ENCODE data around the gene PCMT1. TPM values are rescaled to one million over a fixed set of nuclear protein-coding genes. Genes with fewer than 3 reads are reported as not detected.

Gene PCMT1
- polyA plus RNA-seq (2012; ENCODE audit: insufficient read depth, insufficient read length, low read depth): 187 TPM

DNA sequence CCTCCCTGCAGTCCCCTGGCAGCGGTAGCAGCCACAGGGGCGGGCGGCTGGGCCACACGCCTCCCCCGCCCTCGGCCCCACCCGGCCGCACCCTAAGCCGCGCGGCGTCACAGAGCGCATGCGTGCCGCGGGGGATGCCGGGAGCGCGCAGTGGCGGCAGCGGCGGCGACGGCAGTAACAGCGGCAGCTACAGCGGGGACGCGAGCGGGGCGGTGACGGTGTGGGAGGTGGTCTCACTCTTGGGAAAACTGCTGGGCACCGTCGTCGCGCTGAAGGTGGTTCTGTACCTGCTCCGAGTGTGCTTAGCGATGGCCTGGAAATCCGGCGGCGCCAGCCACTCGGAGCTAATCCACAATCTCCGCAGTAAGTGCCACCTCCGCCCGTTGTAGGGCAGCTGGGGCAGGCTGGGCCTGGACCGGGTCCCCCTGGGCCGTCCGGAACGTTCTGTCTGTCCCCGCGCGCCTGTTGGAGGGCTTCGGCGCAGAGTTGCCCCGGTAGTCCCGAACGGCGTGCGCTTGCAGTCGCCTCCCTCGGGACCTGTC lies at the start of gene PCMT1:
Gene PCMT1, plus strand, starts transcription at position 148 of the 542 bp plus-strand sequence. Its CDS starts 161 bp downstream, at position 309.
- TF ChIP-seq, protein P1, sequence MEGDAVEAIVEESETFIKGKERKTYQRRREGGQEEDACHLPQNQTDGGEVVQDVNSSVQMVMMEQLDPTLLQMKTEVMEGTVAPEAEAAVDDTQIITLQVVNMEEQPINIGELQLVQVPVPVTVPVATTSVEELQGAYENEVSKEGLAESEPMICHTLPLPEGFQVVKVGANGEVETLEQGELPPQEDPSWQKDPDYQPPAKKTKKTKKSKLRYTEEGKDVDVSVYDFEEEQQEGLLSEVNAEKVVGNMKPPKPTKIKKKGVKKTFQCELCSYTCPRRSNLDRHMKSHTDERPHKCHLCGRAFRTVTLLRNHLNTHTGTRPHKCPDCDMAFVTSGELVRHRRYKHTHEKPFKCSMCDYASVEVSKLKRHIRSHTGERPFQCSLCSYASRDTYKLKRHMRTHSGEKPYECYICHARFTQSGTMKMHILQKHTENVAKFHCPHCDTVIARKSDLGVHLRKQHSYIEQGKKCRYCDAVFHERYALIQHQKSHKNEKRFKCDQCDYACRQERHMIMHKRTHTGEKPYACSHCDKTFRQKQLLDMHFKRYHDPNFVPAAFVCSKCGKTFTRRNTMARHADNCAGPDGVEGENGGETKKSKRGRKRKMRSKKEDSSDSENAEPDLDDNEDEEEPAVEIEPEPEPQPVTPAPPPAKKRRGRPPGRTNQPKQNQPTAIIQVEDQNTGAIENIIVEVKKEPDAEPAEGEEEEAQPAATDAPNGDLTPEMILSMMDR (IDR thresholded peaks at IDR 0.05; ENCODE audit: low read depth, low read length): no peak
- peaks cover 3% of the 10 kb centered on the region; the same call in 1 of the 2 replicates for H3K36me3 ChIP-seq
- peak within 1 kb of the TSS; percentile 97 for H3K4me3 ChIP-seq (ENCODE audit: low read depth, low read length)
- peak; percentile 93 for DNase-seq
- no peaks in the 10 kb centered on the region for H3K27me3 ChIP-seq
- no peaks in the 10 kb centered on the region for H3K9me3 ChIP-seq
- H3K4me1 ChIP-seq: no peaks in the 10 kb centered on the region

DNA sequence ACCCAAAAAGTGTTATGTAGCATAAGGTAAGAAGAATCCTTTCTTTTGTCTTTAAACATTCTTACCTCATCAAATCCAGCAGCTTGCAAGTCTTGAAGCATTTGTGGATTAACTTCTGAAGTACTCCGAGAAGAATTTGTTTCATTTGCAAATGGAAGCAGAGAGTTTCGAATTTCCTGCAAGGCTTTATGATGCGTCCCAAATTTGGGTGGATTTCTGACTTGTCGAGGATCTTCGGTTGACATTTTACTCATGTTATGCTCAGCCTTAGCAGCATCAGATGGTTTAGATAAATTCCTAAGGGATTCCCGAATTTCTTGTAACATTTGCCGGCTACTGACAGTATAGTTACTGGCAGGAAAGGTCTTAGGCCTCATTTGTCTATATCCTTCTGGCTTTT lies 47.8 kb upstream of the PCMT1 start:
- H3K4me3 ChIP-seq (ENCODE audit: low read depth, low read length): no peak overlapping the region
- DNase-seq: no peak
- no peaks in the 10 kb centered on the region for H3K9me3 ChIP-seq
- H3K36me3 ChIP-seq: peaks cover 18% of the 10 kb centered on the region
- H3K27me3 ChIP-seq: no peaks in the 10 kb centered on the region
- TF ChIP-seq, protein P1 (IDR thresholded peaks at IDR 0.05; ENCODE audit: low read depth, low read length): no peak
- peaks cover 3% of the 10 kb centered on the region; the same call in 1 of the 2 replicates for H3K4me1 ChIP-seq

DNA sequence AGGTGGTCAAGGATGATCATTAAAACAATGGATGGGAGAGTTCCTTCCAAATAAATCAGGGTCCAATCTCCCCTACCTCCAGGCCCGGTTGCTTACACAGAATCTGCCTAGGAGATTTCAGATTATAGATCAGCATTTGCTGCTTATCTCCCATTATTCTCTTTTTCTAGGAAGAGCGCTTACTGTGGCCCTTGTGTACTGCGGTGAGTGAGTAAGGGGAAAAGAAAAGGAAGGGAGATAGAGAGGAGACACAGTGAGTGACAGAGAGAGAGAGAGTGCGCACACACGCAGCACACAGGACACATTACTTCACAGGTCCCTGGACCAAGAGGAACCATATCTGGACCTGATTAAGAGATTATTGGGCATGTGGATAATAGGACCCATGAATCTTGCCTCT lies 37.8 kb upstream of the PCMT1 start:
- Histone ChIP-seq H3K4me3 (ENCODE audit: low read depth, low read length) (no peak overlapping the region), H3K36me3 (no peaks in the 10 kb centered on the region), H3K27me3 (no peaks in the 10 kb centered on the region), H3K4me1 (no peaks in the 10 kb centered on the region), H3K9me3 (no peaks in the 10 kb centered on the region; the same call in 1 of the 2 replicates)
- TF ChIP-seq, protein P1 (IDR thresholded peaks at IDR 0.05; ENCODE audit: low read depth, low read length): no peak
- no peak for DNase-seq

DNA sequence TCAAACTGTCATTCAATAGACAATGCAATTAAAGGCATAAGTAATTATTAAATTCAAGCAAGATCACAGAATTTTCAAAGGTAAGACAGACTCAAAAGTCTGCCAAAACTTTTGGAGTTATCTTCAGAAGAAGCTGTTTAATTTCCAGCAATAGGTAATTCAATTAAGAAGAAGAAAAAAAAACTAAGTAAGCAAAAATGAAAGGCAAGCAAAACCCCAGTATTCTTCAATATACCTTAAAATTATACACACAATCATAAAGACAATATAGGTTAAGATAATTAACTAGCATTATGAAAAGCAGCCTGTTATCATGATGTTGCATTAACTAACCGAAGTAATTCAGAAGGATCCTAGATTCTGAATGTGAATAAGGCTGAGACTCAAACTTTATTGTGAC lies 35.1 kb upstream of the PCMT1 start:
- no peaks in the 10 kb centered on the region for H3K27me3 ChIP-seq
- TF ChIP-seq, protein P1 (IDR thresholded peaks at IDR 0.05; ENCODE audit: low read depth, low read length): no peak
- no peak overlapping the region for H3K4me3 ChIP-seq (ENCODE audit: low read depth, low read length)
- H3K36me3 ChIP-seq: no peaks in the 10 kb centered on the region
- no peak for DNase-seq
- no peaks in the 10 kb centered on the region; the same call in 1 of the 2 replicates for H3K9me3 ChIP-seq
- H3K4me1 ChIP-seq: no peaks in the 10 kb centered on the region

DNA sequence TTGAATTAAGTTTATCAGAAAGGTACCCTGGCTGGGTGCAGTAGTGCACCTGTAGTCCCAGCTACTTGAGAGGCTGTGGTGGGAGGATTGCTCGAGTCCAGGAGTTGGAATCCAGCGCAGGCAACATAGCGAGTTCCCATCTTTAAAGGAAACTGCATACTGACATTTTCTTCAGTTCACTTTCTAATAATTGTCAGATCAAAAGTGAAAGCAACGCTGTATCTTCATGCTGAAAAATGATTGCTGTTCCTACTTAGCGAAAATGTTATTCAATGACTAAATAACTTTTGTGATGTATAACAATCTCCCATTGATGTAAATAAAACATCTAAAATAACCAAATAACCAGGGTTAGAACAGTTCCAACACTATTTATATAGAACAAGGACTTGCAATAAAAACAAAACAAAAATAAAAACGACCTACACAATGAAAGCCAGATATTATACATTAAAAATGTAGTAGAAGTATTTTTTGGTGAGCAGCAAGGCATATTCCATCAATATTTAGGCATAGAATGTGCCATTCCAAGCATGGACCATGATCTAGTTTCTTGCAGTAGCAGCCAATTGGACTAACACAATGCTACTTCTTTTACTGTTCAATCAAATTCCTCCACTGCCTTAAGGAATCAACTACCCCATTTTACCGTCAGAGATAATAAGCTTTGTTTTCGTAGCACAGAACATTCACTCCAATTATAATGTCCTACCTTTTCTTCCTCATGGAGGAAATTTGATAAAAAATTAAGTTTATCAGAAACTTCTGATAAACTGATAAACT lies 33.2 kb upstream of the PCMT1 start:
- Histone ChIP-seq H3K4me3 (ENCODE audit: low read depth, low read length) (peak overlapping the region; percentile 85), H3K27me3 (no peaks in the 10 kb centered on the region), H3K36me3 (no peaks in the 10 kb centered on the region), H3K4me1 (no peaks in the 10 kb centered on the region), H3K9me3 (no peaks in the 10 kb centered on the region; the same call in 1 of the 2 replicates)
- DNase-seq: no peak
- TF ChIP-seq, protein P1 (IDR thresholded peaks at IDR 0.05; ENCODE audit: low read depth, low read length): no peak

DNA sequence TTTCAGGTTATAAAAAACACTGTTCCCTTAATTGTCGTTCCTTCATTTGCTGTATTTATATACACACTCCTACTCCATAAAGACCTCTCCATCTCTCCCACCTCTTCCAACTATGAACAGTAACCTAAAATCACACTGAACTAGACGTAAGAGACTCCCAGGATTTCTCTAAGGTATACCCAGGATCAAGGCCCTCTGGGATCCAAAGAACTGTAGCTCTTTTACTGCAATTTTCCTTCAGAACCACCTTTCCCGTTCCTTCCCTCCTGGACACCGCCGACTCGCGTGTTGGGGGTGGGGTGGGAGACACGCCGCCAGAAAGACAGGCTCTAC lies 32.3 kb upstream of the PCMT1 start:
- peak overlapping the region; percentile 85 for H3K4me3 ChIP-seq (ENCODE audit: low read depth, low read length)
- no peak for DNase-seq
- no peaks in the 10 kb centered on the region for H3K9me3 ChIP-seq
- TF ChIP-seq, protein P1 (IDR thresholded peaks at IDR 0.05; ENCODE audit: low read depth, low read length): no peak
- H3K36me3 ChIP-seq: no peaks in the 10 kb centered on the region
- H3K4me1 ChIP-seq: no peaks in the 10 kb centered on the region
- no peaks in the 10 kb centered on the region for H3K27me3 ChIP-seq

Measured in BE2C (cell line).